Left colon (tissue), 2 donors: ENCODE results near the gene TRIM46. TPM values are rescaled to one million over a fixed set of nuclear protein-coding genes. Genes with fewer than 3 reads are reported as not detected.
"Not testable (repeated sequence)": the region's sequence is repeated elsewhere in the genome, so short reads cannot be mapped to it uniquely, and the experiment has no call there.

Experiments used
- ATAC-seq: fragments of 200-7000 bp; cut with Tn5 transposase; one replicate; pipeline ENCODE4 v1.9.1; 2020; ENCODE audit warnings: mild to moderate bottlenecking, moderate library complexity
- DNase-seq, 2 donors: peaks; one replicate each; pipeline ENCODE4 v3.0.0-alpha.2; 2020
- intact Hi-C, 2 donors: fragments of 100-400 bp; cut with DNase I in 1 of 2; cut with micrococcal nuclease in 1 of 2; formaldehyde crosslinking; loops; one replicate each; pipeline versions ENCODE4 v1.11.2 to v1.14.0; 2022; cut with DNase I, micrococcal nuclease
- total RNA-seq, 2 donors: library from RNA; stranded (reverse); fragmentation: NEBNext Ultra II Directional; extraction: Animal tissue kit (Norgen Biotek cat#: 25700); gene quantifications; one replicate each; pipeline ENCODE4 v1.2.1, GENCODE V29; 2021
- donor health status: DM: no; HTN: no; CAD: no.
- donor health status: DM: yes; HTN: yes; CAD: no.

Gene TRIM46
- total RNA-seq, 2 donors from 2014 or later, result 0.28 to 0.52 TPM

GRCh38 chr1:155212051-155212440 is 38.4 kb downstream of the TRIM46 start:
- intact Hi-C loops, DNase-seq, ATAC-seq: not testable (repeated sequence)

GRCh38 chr1:155214702-155215101 is 41.1 kb downstream of the TRIM46 start:
- ATAC-seq, DNase-seq, intact Hi-C loops: not testable (repeated sequence)

- DNase-seq (no peak), ATAC-seq (peak; percentile 44)
- intact Hi-C loops, result no loop called here
These were observed 45.4 kb downstream of the TRIM46 start for GRCh38 chr1:155218854-155219591.

GRCh38 chr1:155219592-155220031 is 46.0 kb downstream of the TRIM46 start:
- intact Hi-C loops, result no loop called here
- DNase-seq (no peak), ATAC-seq (peak; percentile 65)

- DNase-seq (peak; percentile 57 to 71), ATAC-seq (peak; percentile 85)
These were observed 46.7 kb downstream of the TRIM46 start for GRCh38 chr1:155220211-155220965.

DNA sequence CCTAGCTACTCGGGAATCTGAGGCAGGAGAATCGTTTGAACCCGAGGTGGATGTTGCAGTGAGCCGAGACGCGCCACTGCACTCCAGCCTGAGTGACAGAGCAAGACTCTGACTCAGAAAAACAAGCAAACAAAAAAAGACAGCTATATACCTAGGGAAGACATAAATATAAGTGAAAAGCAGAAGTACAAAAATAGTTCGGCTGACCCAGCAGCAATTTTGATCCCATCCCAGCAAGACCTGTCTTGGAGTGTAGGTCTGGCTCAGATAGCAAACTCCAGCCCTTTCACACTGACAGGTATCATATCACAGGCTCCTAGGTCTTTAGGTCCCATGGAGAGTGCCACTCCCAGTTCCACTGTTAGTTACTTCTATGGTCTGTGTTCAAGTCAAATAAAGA is 49.4 kb downstream of the TRIM46 start:
- intact Hi-C loops, result no loop called here
- ATAC-seq (no peak), DNase-seq (no peak)

More at GRCh38 chr1:155220211-155220965, 46.7 kb downstream of the TRIM46 start:
- intact Hi-C loops, result not testable (repeated sequence)

GRCh38 chr1:155225404-155225759 is 51.7 kb downstream of the TRIM46 start:
- ATAC-seq, intact Hi-C loops, DNase-seq: not testable (repeated sequence)

- DNase-seq (peak; percentile 77 to 90), ATAC-seq (peak; percentile 60)
- intact Hi-C loops, result no loop called here
These were observed 52.7 kb downstream of the TRIM46 start for GRCh38 chr1:155226188-155226909.

DNA sequence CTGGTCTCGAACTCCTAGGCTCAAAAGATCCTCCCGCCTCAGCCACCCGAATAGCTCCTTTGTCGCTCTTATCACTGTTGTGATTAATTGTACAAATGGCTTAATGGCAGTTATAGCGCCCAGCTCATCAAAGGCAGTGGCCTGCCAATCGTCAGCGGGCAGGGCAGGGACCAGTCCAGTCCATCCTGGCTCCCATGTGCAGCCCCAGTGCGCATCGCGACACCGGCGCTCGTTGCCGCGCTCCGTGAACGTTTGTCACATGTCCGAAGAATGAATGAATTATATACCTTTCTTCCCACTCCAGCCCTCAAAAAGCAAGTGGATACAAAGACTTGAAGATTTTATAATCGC is 53.2 kb downstream of the TRIM46 start:
- intact Hi-C loops, result no loop called here
- ATAC-seq (peak; percentile 57), DNase-seq (peak; percentile 60 to 63)

DNA sequence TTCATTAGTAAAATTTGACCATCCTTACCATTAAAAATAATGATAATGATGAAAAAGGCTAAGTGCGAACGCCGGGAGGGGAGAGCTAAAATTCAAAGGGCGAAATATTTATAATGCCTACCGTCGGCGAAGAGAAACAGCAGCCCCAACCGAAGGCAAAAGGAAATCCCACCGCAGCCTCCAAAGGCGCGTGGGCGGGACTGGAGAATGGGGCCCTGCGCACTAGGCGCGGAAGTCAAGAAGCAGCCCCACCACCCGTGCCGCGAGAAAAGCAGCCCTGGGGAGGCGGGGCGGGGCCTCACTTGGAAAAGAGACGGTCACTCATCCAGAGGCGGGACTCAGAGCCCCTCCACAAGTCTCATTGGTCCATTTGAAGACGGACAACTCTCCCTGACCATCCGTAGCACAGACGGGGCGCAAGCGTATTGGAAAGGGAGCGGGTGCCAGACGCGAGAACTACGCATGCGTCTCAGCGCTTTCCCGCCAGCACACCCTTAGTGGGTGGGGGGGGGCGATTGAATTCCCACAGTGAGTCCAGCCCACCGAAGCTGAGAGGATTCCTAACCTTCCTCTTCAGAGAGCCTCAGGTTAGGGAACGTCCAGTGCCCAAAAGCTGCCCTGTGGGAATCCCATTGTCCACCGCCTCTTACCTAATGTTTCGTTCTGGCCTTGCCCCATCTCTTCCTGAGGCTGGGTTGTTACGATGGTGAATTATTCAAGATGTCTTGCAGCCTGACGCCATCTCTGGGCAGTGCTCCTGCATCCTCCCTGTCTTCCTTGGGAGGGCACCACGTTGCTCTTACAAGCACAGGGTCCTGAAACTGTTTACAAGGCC is 53.8 kb downstream of the TRIM46 start:
- ATAC-seq (peak; percentile 96), DNase-seq (peak; percentile 99)
- intact Hi-C loops, result no loop called here

GRCh38 chr1:155228096-155228427 is 54.4 kb downstream of the TRIM46 start:
- ATAC-seq (no peak), DNase-seq (no peak)
- intact Hi-C loops, result no loop called here

- DNase-seq, intact Hi-C loops, ATAC-seq: not testable (repeated sequence)
These were observed 57.7 kb downstream of the TRIM46 start for GRCh38 chr1:155231302-155231701.

DNA sequence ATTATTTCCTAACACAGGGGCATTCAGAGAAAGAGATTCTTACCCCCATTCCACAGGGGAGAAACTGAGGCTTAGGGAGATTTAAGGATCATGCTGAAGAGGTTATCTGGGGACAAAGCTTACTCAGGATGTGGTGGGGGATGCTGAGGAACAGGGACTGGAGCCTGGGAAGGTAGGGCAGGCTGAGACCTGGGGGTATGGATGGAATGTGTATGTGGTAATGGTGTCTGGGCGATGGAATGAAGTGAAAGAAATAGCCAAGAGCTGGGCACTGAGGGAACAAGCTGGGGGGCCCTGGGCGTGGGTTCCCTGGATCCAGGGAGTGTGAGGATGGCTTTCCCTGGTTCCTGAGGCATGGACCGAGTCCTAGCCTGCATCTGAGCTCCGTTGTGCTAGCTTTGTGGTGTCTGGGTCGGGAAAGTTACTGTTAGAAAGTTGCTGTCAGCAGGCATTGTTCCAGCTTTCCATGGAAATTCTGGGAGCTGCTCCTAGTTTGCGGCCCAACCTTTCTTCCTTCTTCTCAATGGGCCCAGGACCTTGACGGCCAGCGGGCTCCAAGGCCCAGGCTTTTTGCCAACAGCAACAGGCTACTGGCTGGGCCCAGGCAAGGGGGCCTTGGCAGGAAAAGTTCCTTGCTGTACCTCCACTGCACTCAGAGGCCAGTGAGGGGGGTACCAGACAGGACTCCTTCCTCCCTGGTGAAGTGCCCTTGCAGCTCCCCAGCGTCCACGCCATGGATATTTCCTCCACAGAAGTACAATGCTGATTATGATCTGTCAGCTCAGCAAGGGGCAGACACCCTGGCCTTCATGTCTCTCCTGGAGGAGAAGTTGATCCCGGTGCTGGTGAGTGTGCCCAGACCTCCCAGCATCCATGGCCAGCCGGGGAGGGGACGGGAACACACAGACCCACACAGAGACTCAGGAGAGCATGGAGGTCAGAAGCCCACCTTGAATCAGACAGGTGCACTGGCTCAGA is 58.6 kb downstream of the TRIM46 start:
- ATAC-seq, intact Hi-C loops, DNase-seq: not testable (repeated sequence)

- intact Hi-C loops, DNase-seq: not testable (repeated sequence)
- ATAC-seq, result peak; percentile 7
These were observed 59.9 kb downstream of the TRIM46 start for GRCh38 chr1:155233502-155233901.
